GM23338 (cell line): Measurements from ENCODE around the gene OSER1. TPM values are rescaled to one million over a fixed set of nuclear protein-coding genes. Genes with fewer than 3 reads are reported as not detected.

Experiments
- ATAC-seq: fragments of 200-7000 bp; cut with Tn5 transposase; 3 replicates; pipeline ENCODE4 v1.9.1; 2020
- DNase-seq: peaks from one replicate; pipeline ENCODE4 v3.0.0-alpha.2; 2015; ENCODE audit warnings: low spot score
- H2AFZ ChIP-seq: fragments of 200-600 bp; sonication (generic); 2 replicates; pipeline ENCODE4 v1.8.0; 2016; ENCODE audit warnings: antibody characterized with exemption, mild to moderate bottlenecking, moderate library complexity
- H3F3A ChIP-seq: fragments of 200-600 bp; sonication (generic); replicated peaks from 2 replicates; pipeline ENCODE4 v1.8.0; 2017; ENCODE audit warnings: antibody characterized with exemption, mixed run types, low read depth
- H3K27ac ChIP-seq: fragments of 200-600 bp; sonication (generic); 2 replicates; pipeline ENCODE4 v1.6.1; 2016; ENCODE audit warnings: low read depth
- H3K27me3 ChIP-seq: fragments of 200-600 bp; sonication (generic); 2 replicates; pipeline ENCODE4 v1.8.0; 2016; ENCODE audit warnings: mild to moderate bottlenecking, mixed run types, moderate library complexity; ENCODE audit not compliant: insufficient read depth
- H3K36me3 ChIP-seq: fragments of 200-600 bp; sonication (generic); 2 replicates; pipeline ENCODE4 v1.8.0; 2016; ENCODE audit warnings: mild to moderate bottlenecking; ENCODE audit not compliant: insufficient read depth
- H3K4me1 ChIP-seq: fragments of 200-600 bp; sonication (generic); 2 replicates; pipeline ENCODE4 v1.8.0; 2016; ENCODE audit warnings: mild to moderate bottlenecking, moderate library complexity; ENCODE audit not compliant: insufficient read depth
- H3K4me2 ChIP-seq: fragments of 200-600 bp; sonication (generic); 2 replicates; pipeline ENCODE4 v1.7.1; 2017; ENCODE audit warnings: mixed run types
- H3K4me3 ChIP-seq: fragments of 200-600 bp; sonication (generic); 2 replicates; pipeline ENCODE4 v1.6.1; 2016; ENCODE audit warnings: mixed run types
- H3K79me2 ChIP-seq: fragments of 200-600 bp; sonication (generic); replicated peaks from 2 replicates; pipeline ENCODE4 v1.8.0; 2017; ENCODE audit warnings: mild to moderate bottlenecking; ENCODE audit not compliant: insufficient read depth
- H3K9me2 ChIP-seq: fragments of 200-600 bp; sonication (generic); 2 replicates; pipeline ENCODE4 v1.8.0; 2017; ENCODE audit not compliant: insufficient read depth
- H4K20me1 ChIP-seq: fragments of 200-600 bp; sonication (generic); replicated peaks from 2 replicates; pipeline ENCODE4 v1.8.0; 2017; ENCODE audit warnings: mild to moderate bottlenecking; ENCODE audit not compliant: insufficient read depth
- H3K27ac Mint-ChIP-seq: 2 replicates; pipeline ENCODE4 v1.8.0; 2020; ENCODE audit warnings: inconsistent platforms, mild to moderate bottlenecking, moderate library complexity, mixed read lengths
- H3K27me3 Mint-ChIP-seq: 3 replicates; pipeline ENCODE4 v1.8.0; 2022; ENCODE audit warnings: low read depth, mild to moderate bottlenecking, moderate library complexity, mixed read lengths, inconsistent platforms; ENCODE audit not compliant: insufficient read depth, poor library complexity
- H3K36me3 Mint-ChIP-seq: 3 replicates; pipeline ENCODE4 v1.8.0; 2021; ENCODE audit warnings: low read depth, mild to moderate bottlenecking, inconsistent platforms, moderate library complexity, mixed read lengths
- H3K4me1 Mint-ChIP-seq: 3 replicates; pipeline ENCODE4 v1.8.0; 2020; ENCODE audit warnings: mild to moderate bottlenecking, inconsistent platforms, mixed read lengths
- H3K4me3 Mint-ChIP-seq: 3 replicates; pipeline ENCODE4 v1.8.0; 2021; ENCODE audit warnings: moderate library complexity, mild to moderate bottlenecking, inconsistent platforms, mixed read lengths
- H3K9me3 Mint-ChIP-seq: 3 replicates; pipeline ENCODE4 v1.8.0; 2020; ENCODE audit warnings: moderate library complexity, mild to moderate bottlenecking, inconsistent platforms, mixed read lengths
- CREB1 ChIP-seq: fragments of 250-450 bp; sonication (Bioruptor Pico); IDR thresholded peaks from 2 replicates; pipeline ENCODE4 v1.5.0; 2020; ENCODE audit warnings: low read depth, mild to moderate bottlenecking, moderate library complexity
- EZH2 ChIP-seq: fragments of 200-600 bp; sonication (generic); IDR thresholded peaks from one replicate; pipeline ENCODE4 v1.8.0; 2017; ENCODE audit warnings: antibody characterized with exemption, mild to moderate bottlenecking, low read depth; ENCODE audit not compliant: unreplicated experiment
- JUNB ChIP-seq: IDR thresholded peaks from one replicate; pipeline ENCODE4 v1.6.1; 2016; ENCODE audit warnings: antibody characterized with exemption; ENCODE audit not compliant: unreplicated experiment
- POLR2AphosphoS5 ChIP-seq: IDR thresholded peaks from 2 replicates; pipeline ENCODE4 v1.6.1; 2016; ENCODE audit warnings: antibody characterized with exemption, low read depth
- ZNF114 ChIP-seq: fragments of 250-450 bp; sonication (Bioruptor Pico); IDR thresholded peaks from 2 replicates; pipeline ENCODE4 v1.5.0; 2020; ENCODE audit warnings: mild to moderate bottlenecking, moderate library complexity
- ZNF462 ChIP-seq: fragments of 250-450 bp; sonication (Bioruptor Pico); IDR thresholded peaks from 2 replicates; pipeline ENCODE4 v1.5.0; 2020; ENCODE audit warnings: mild to moderate bottlenecking, moderate library complexity
- polyA plus RNA-seq: library from polyadenylated mRNA; unstranded; fragments of >200 nt; fragmentation: Nextera tagmentation; extraction: Ambion mirVana; gene quantifications from 2 replicates; pipeline ENCODE4 v1.2.1, GENCODE V29; 2016
- total RNA-seq: library from RNA; depleted of rRNA; stranded (reverse); fragments of >200 nt; shearing (Covaris generic); gene quantifications from 2 replicates; pipeline ENCODE4 v1.2.3, GENCODE V29; 2014
- TF ChIP-seq, protein P1 (sequence below): IDR thresholded peaks from 2 replicates; pipeline ENCODE4 v1.6.1; 2016; ENCODE audit warnings: antibody characterized with exemption

The OSER1 gene
- total and polyA plus RNA-seq, 2 experiments from 2014 or later: 25.2 to 31.1 TPM

DNA sequence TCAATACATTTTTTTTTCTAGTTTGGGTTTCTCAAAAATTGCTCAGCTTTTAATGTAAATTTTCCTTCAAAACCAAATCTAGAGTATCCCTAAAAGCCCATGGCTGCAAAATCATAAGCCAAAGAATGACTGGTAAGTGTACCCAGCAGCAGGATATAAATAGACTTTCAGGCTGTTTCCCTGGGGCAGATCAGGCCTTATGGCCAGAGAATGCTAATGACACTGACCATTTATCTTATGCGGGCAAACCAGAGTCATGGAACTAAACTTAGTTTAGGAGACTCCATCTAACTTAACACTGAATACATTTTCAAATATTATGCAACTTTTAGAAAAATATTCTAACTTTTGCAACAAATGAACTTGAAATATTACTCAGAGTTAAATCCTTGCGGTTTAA lies 7.4 kb downstream of the OSER1 start:
- Histone ChIP-seq H2AFZ (no peak overlapping the region), H3K79me2 (peaks cover 69% of the 10 kb centered on the region), H3K36me3 (peaks cover 38% of the 10 kb centered on the region), H3K4me2 (no peak overlapping the region), H3K4me3 (no peak overlapping the region), H3K27ac (no peak overlapping the region), H3K4me1 (no peaks in the 10 kb centered on the region), H3F3A (no peaks in the 10 kb centered on the region), H3K27me3 (no peaks in the 10 kb centered on the region), H3K9me2 (no peaks in the 10 kb centered on the region), H4K20me1 (peaks cover 28% of the 10 kb centered on the region)
- Mint-ChIP-seq H3K36me3 (peaks cover 55% of the 10 kb centered on the region), H3K4me1 (peaks cover 6% of the 10 kb centered on the region; the same call in 2 of the 3 replicates), H3K9me3 (no peaks in the 10 kb centered on the region), H3K4me3 (no peak overlapping the region), H3K27ac (no peak overlapping the region), H3K27me3 (peaks cover 2% of the 10 kb centered on the region)
- TF ChIP-seq JUNB (no peak), EZH2 (no peak), POLR2AphosphoS5 (no peak), ZNF462 (CRISPR knock-in tag) (no peak)
- TF ChIP-seq, protein P1, sequence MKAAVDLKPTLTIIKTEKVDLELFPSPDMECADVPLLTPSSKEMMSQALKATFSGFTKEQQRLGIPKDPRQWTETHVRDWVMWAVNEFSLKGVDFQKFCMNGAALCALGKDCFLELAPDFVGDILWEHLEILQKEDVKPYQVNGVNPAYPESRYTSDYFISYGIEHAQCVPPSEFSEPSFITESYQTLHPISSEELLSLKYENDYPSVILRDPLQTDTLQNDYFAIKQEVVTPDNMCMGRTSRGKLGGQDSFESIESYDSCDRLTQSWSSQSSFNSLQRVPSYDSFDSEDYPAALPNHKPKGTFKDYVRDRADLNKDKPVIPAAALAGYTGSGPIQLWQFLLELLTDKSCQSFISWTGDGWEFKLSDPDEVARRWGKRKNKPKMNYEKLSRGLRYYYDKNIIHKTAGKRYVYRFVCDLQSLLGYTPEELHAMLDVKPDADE: no peak
- ATAC-seq (no peak), DNase-seq (no peak)

DNA sequence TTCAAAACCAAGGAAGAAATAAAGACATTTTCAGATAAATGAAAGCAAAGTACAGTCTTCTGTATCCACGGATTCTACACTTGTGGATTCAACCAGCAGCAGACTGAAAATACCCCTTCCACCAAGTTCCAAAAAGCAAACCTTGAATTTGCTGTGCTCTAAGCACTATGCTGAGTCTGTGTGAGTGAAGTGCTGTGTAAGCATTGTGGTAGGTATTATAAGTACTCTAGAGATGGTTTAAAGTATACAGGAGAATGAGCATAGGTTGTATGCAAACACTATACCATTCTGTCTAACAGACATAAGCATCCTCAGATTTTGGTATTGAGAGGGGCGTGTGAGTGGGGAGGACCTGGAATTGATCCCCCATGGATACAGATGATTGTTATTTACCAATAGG lies 9.6 kb downstream of the OSER1 start:
- Histone ChIP-seq H3K27me3 (no peaks in the 10 kb centered on the region), H3K36me3 (peaks cover 45% of the 10 kb centered on the region), H4K20me1 (peaks cover 28% of the 10 kb centered on the region), H2AFZ (no peak overlapping the region), H3F3A (no peaks in the 10 kb centered on the region), H3K9me2 (no peaks in the 10 kb centered on the region), H3K79me2 (peaks cover 47% of the 10 kb centered on the region), H3K4me3 (no peak overlapping the region), H3K4me2 (no peak overlapping the region), H3K27ac (no peak overlapping the region), H3K4me1 (no peaks in the 10 kb centered on the region)
- Mint-ChIP-seq H3K27ac (no peak overlapping the region), H3K36me3 (peaks cover 66% of the 10 kb centered on the region), H3K4me3 (no peak overlapping the region), H3K9me3 (no peaks in the 10 kb centered on the region), H3K4me1 (no peaks in the 10 kb centered on the region), H3K27me3 (peaks cover 2% of the 10 kb centered on the region)
- no peak for DNase-seq
- ATAC-seq: no peak
- TF ChIP-seq ZNF114 (CRISPR knock-in tag): no peak
- no peak for TF ChIP-seq JUNB
- TF ChIP-seq POLR2AphosphoS5: no peak
- TF ChIP-seq, protein P1: no peak
- no peak for TF ChIP-seq CREB1 (CRISPR knock-in tag)
